A673 (cell line): Measurements from ENCODE around the gene RNFT2.

Experiments used
- CTCF ChIP-seq: fragments of 300-800, 200-600 bp; sonication (generic); conservative IDR thresholded peaks from 2 replicates; pipeline ENCODE4 v1.5.1; 2017; ENCODE audit warnings: low read depth, mild to moderate bottlenecking, antibody characterized with exemption, low read length, moderate library complexity, mixed read lengths
- EZH2 ChIP-seq: fragments of 200-600 bp; sonication (generic); IDR thresholded peaks from 2 replicates; pipeline ENCODE4 v1.6.1; 2017; ENCODE audit warnings: borderline replicate concordance, low read depth, mild to moderate bottlenecking, mixed read lengths, antibody characterized with exemption, low read length; ENCODE audit not compliant: poor library complexity, severe bottlenecking

GRCh38 chr12:116832353-116832752 is 94.2 kb downstream of the RNFT2 start:
- TF ChIP-seq CTCF (no peak), EZH2 (no peak)
